ENCODE results near the gene SLC2A2.

SLC2A2 gene

GRCh38 chr3:170991664-170992063 lies 34.9 kb downstream of the SLC2A2 start:
- H3K4me3 ChIP-seq (replicated peaks in 1 of 2; ENCODE audit: low read depth in 2 of 2, low read length in 2 of 2), result no peak overlapping the region
- no peak for TF ChIP-seq CTCF (IDR thresholded peaks at IDR 0.05; ENCODE audit: low read depth, low read length)
- DNase-seq (ENCODE audit: low read depth in 2 of 2), result no peak

- no peak for TF ChIP-seq CTCF (IDR thresholded peaks at IDR 0.05; ENCODE audit: low read depth, low read length)
- H3K4me3 ChIP-seq (replicated peaks in 1 of 2; ENCODE audit: low read depth in 2 of 2, low read length in 2 of 2), result no peak overlapping the region
- no peak for DNase-seq (ENCODE audit: low read depth in 2 of 2)
These were observed 37.3 kb downstream of the SLC2A2 start for GRCh38 chr3:170989100-170989648.

- no peak for TF ChIP-seq CTCF (IDR thresholded peaks at IDR 0.05; ENCODE audit: low read depth, low read length)
- no peak overlapping the region for H3K4me3 ChIP-seq (replicated peaks in 1 of 2; ENCODE audit: low read depth in 2 of 2, low read length in 2 of 2)
- DNase-seq (ENCODE audit: low read depth in 2 of 2), result no peak
These were observed 38.1 kb downstream of the SLC2A2 start for GRCh38 chr3:170988378-170988777.

GRCh38 chr3:170985304-170985703 lies 41.2 kb downstream of the SLC2A2 start:
- TF ChIP-seq CTCF (IDR thresholded peaks at IDR 0.05; ENCODE audit: low read depth, low read length), result no peak
- no peak overlapping the region for H3K4me3 ChIP-seq (replicated peaks in 1 of 2; ENCODE audit: low read depth in 2 of 2, low read length in 2 of 2)
- no peak for DNase-seq (ENCODE audit: low read depth in 2 of 2)

GRCh38 chr3:170982733-170983132 lies 43.8 kb downstream of the SLC2A2 start:
- no peak for DNase-seq (ENCODE audit: low read depth in 2 of 2)
- no peak for TF ChIP-seq CTCF (IDR thresholded peaks at IDR 0.05; ENCODE audit: low read depth, low read length)
- H3K4me3 ChIP-seq (replicated peaks in 1 of 2; ENCODE audit: low read depth in 2 of 2, low read length in 2 of 2), result no peak overlapping the region

- no peak for TF ChIP-seq CTCF (IDR thresholded peaks at IDR 0.05; ENCODE audit: low read depth, low read length)
- no peak overlapping the region for H3K4me3 ChIP-seq (replicated peaks in 1 of 2; ENCODE audit: low read depth in 2 of 2, low read length in 2 of 2)
- DNase-seq (ENCODE audit: low read depth in 2 of 2), result no peak
These were observed 46.1 kb downstream of the SLC2A2 start for GRCh38 chr3:170980399-170980798.

Measured in cardiac fibroblast (primary cell).